Neural cell (in vitro differentiated cells): ENCODE data around the gene COG5. TPM values are rescaled to one million over a fixed set of nuclear protein-coding genes. Genes with fewer than 3 reads are reported as not detected.
"Not testable (repeated sequence)": the region's sequence is repeated elsewhere in the genome, so short reads cannot be mapped to it uniquely, and the experiment has no call there.

Source experiments
- H2AFZ ChIP-seq: fragments of 200-600, 300-800 bp; sonication (generic), shearing (Covaris generic); 2 replicates; pipeline ENCODE4 v1.6.0; 2014; ENCODE audit warnings: low read depth, mild to moderate bottlenecking, antibody characterized with exemption, low read length, moderate library complexity
- H3F3A ChIP-seq: fragments of 200-600 bp; shearing (Covaris generic); 2 replicates; pipeline ENCODE4 v1.6.1; 2016; ENCODE audit warnings: mild to moderate bottlenecking, moderate library complexity, mixed read lengths, antibody characterized with exemption, low read length; ENCODE audit not compliant: insufficient read depth, poor library complexity, severe bottlenecking
- H3K27ac ChIP-seq: fragments of 200-600, 300-800 bp; sonication (generic), shearing (Covaris generic); 2 replicates; pipeline ENCODE4 v1.5.1; 2014; ENCODE audit warnings: mild to moderate bottlenecking, low read length, moderate library complexity
- H3K27me3 ChIP-seq: fragments of 300-800, 200-600 bp; sonication (generic), shearing (Covaris generic); 2 replicates; pipeline ENCODE4 v1.6.0; 2014; ENCODE audit warnings: mild to moderate bottlenecking, low read depth, low read length, moderate library complexity; ENCODE audit not compliant: insufficient read depth
- H3K36me3 ChIP-seq: fragments of 300-800, 200-600 bp; sonication (generic), shearing (Covaris generic); 2 replicates; pipeline ENCODE4 v1.5.1; 2014; ENCODE audit warnings: mild to moderate bottlenecking, antibody characterized with exemption, low read length, moderate library complexity; ENCODE audit not compliant: insufficient read depth
- H3K4me2 ChIP-seq: fragments of 300-800, 200-600 bp; sonication (generic), shearing (Covaris generic); 2 replicates; pipeline ENCODE4 v1.6.0; 2014; ENCODE audit warnings: mild to moderate bottlenecking, low read length
- H3K4me3 ChIP-seq: fragments of 300-800, 200-600 bp; sonication (generic), shearing (Covaris generic); 2 replicates; pipeline ENCODE4 v1.5.1; 2014; ENCODE audit warnings: mild to moderate bottlenecking, low read length, moderate library complexity
- H3K79me2 ChIP-seq: fragments of 200-600 bp; shearing (Covaris generic); replicated peaks from 2 replicates; pipeline ENCODE4 v1.6.0; 2014; ENCODE audit warnings: mild to moderate bottlenecking, low read length, moderate library complexity; ENCODE audit not compliant: insufficient read depth
- H3K9ac ChIP-seq: fragments of 300-800, 200-600 bp; sonication (generic), shearing (Covaris generic); 2 replicates; pipeline ENCODE4 v1.6.1; 2016; ENCODE audit warnings: mild to moderate bottlenecking, low read length, mixed read lengths
- H3K9me2 ChIP-seq: fragments of 200-600 bp; shearing (Covaris generic); 2 replicates; pipeline ENCODE4 v1.6.1; 2016; ENCODE audit warnings: mild to moderate bottlenecking, low read length, mixed read lengths; ENCODE audit not compliant: insufficient read depth
- H3K9me3 ChIP-seq: fragments of 200-600, 300-800 bp; sonication (generic), shearing (Covaris generic); 2 replicates; pipeline ENCODE4 v1.6.1; 2016; ENCODE audit warnings: mild to moderate bottlenecking, mixed run types, low read length, moderate library complexity, mixed read lengths
- H4K20me1 ChIP-seq: fragments of 200-600 bp; shearing (Covaris generic); 2 replicates; pipeline ENCODE4 v1.6.1; 2016; ENCODE audit warnings: mild to moderate bottlenecking, mixed run types; ENCODE audit not compliant: insufficient read depth
- CTCF ChIP-seq: fragments of 450-650 bp; IDR thresholded peaks from 2 replicates; pipeline ENCODE4 v1.5.1; 2014; ENCODE audit warnings: antibody characterized with exemption, mild to moderate bottlenecking, moderate library complexity; ENCODE audit not compliant: poor library complexity, severe bottlenecking
- EP300 ChIP-seq: fragments of 450-650 bp; conservative IDR thresholded peaks from 2 replicates; pipeline ENCODE4 v1.6.1; 2014; ENCODE audit warnings: antibody characterized with exemption, mild to moderate bottlenecking, moderate library complexity; ENCODE audit not compliant: poor library complexity, severe bottlenecking
- EZH2 ChIP-seq: fragments of 200-600, 300-800 bp; shearing (Covaris generic), sonication (generic); IDR thresholded peaks from 2 replicates; pipeline ENCODE4 v1.6.1; 2014; ENCODE audit warnings: antibody characterized with exemption, low read length, borderline replicate concordance, mild to moderate bottlenecking; ENCODE audit not compliant: insufficient read depth, poor library complexity, severe bottlenecking
- MXI1 ChIP-seq: fragments of 450-650 bp; conservative IDR thresholded peaks from 2 replicates; pipeline ENCODE4 v1.6.1; 2014; ENCODE audit warnings: antibody characterized with exemption, mild to moderate bottlenecking; ENCODE audit not compliant: poor library complexity, severe bottlenecking
- POLR2AphosphoS5 ChIP-seq: IDR thresholded peaks from 2 replicates; pipeline ENCODE4 v1.6.1; 2012
- RAD21 ChIP-seq: fragments of 450-650 bp; conservative IDR thresholded peaks from 2 replicates; pipeline ENCODE4 v1.6.1; 2014; ENCODE audit warnings: antibody characterized with exemption, mild to moderate bottlenecking, moderate library complexity
- REST ChIP-seq: IDR thresholded peaks from 2 replicates; pipeline ENCODE4 v1.6.1; 2012; ENCODE audit warnings: borderline replicate concordance
- SMC3 ChIP-seq: fragments of 450-650 bp; conservative IDR thresholded peaks from 2 replicates; pipeline ENCODE4 v1.6.1; 2014; ENCODE audit warnings: antibody characterized with exemption, mild to moderate bottlenecking, moderate library complexity; ENCODE audit not compliant: poor library complexity
- TAF1 ChIP-seq: IDR thresholded peaks from 2 replicates; pipeline ENCODE4 v1.6.1; 2012; ENCODE audit warnings: low read depth
- polyA plus RNA-seq: library from polyadenylated mRNA; depleted of rRNA; stranded (reverse); fragments of >200 nt; gene quantifications from 2 replicates; pipeline ENCODE4 v1.2.3, GENCODE V29; 2014

The COG5 gene
- polyA plus RNA-seq, 1 donor from 2014 or later = 13.3 TPM

GRCh38 chr7:107157091-107157490, 406.6 kb downstream of the COG5 start:
- Histone ChIP-seq H3K27ac (no peak overlapping the region), H3F3A (no peaks in the 10 kb centered on the region), H3K4me2 (no peak overlapping the region), H4K20me1 (no peaks in the 10 kb centered on the region), H3K4me3 (no peak overlapping the region), H3K79me2 (no peaks in the 10 kb centered on the region), H3K9ac (no peak overlapping the region), H3K36me3 (peaks cover 7% of the 10 kb centered on the region), H3K9me3 (no peaks in the 10 kb centered on the region), H2AFZ (no peak overlapping the region), H3K27me3 (no peaks in the 10 kb centered on the region), H3K9me2 (no peaks in the 10 kb centered on the region)
- no peak for TF ChIP-seq EP300
- TF ChIP-seq MXI1 = no peak
- TF ChIP-seq RAD21 = no peak
- TF ChIP-seq REST = no peak

- not testable (repeated sequence) for H4K20me1 ChIP-seq, H3F3A ChIP-seq, H3K9me2 ChIP-seq, H3K9me3 ChIP-seq, H2AFZ ChIP-seq, H3K27ac ChIP-seq, H3K9ac ChIP-seq, H3K79me2 ChIP-seq, H3K4me2 ChIP-seq, H3K4me3 ChIP-seq, H3K27me3 ChIP-seq, H3K36me3 ChIP-seq
Observed at GRCh38 chr7:107155726-107156125, 408.0 kb downstream of the COG5 start.

GRCh38 chr7:107154826-107155225, 408.9 kb downstream of the COG5 start:
- TF ChIP-seq TAF1 (no peak), POLR2AphosphoS5 (no peak)

GRCh38 chr7:107152011-107152410, 411.7 kb downstream of the COG5 start:
- Histone ChIP-seq H4K20me1 (no peaks in the 10 kb centered on the region), H3K9ac (no peak overlapping the region), H3K27me3 (no peaks in the 10 kb centered on the region), H2AFZ (no peak overlapping the region), H3K27ac (no peak overlapping the region), H3K9me3 (no peaks in the 10 kb centered on the region), H3K9me2 (no peaks in the 10 kb centered on the region), H3K36me3 (peaks cover 5% of the 10 kb centered on the region), H3K79me2 (no peaks in the 10 kb centered on the region), H3F3A (no peaks in the 10 kb centered on the region), H3K4me3 (no peak overlapping the region), H3K4me2 (no peak overlapping the region)
- no peak for TF ChIP-seq TAF1
- no peak for TF ChIP-seq EP300
- TF ChIP-seq REST = no peak
- TF ChIP-seq EZH2 = no peak
- no peak for TF ChIP-seq MXI1
- TF ChIP-seq CTCF = no peak
- TF ChIP-seq POLR2AphosphoS5 = no peak
- no peak for TF ChIP-seq RAD21
- TF ChIP-seq SMC3 = no peak

More at GRCh38 chr7:107154826-107155225, 408.9 kb downstream of the COG5 start:
- Histone ChIP-seq H3K9me2 (no peaks in the 10 kb centered on the region), H3F3A (no peaks in the 10 kb centered on the region), H3K9me3 (no peaks in the 10 kb centered on the region), H3K4me3 (no peak overlapping the region), H3K27me3 (no peaks in the 10 kb centered on the region), H3K36me3 (peaks cover 10% of the 10 kb centered on the region), H3K27ac (no peak overlapping the region), H3K79me2 (no peaks in the 10 kb centered on the region), H2AFZ (no peak overlapping the region), H4K20me1 (no peaks in the 10 kb centered on the region), H3K9ac (no peak overlapping the region), H3K4me2 (no peak overlapping the region)
